ENCODE measurements around the gene FAM181A. TPM values are rescaled to one million over a fixed set of nuclear protein-coding genes. Genes with fewer than 3 reads are reported as not detected.
A peak's percentile ranks its signal among the peaks of the same experiment; 100 is the strongest.

Gene FAM181A
- total RNA-seq, 2 experiments from 2014 or later, result not detected

DNA sequence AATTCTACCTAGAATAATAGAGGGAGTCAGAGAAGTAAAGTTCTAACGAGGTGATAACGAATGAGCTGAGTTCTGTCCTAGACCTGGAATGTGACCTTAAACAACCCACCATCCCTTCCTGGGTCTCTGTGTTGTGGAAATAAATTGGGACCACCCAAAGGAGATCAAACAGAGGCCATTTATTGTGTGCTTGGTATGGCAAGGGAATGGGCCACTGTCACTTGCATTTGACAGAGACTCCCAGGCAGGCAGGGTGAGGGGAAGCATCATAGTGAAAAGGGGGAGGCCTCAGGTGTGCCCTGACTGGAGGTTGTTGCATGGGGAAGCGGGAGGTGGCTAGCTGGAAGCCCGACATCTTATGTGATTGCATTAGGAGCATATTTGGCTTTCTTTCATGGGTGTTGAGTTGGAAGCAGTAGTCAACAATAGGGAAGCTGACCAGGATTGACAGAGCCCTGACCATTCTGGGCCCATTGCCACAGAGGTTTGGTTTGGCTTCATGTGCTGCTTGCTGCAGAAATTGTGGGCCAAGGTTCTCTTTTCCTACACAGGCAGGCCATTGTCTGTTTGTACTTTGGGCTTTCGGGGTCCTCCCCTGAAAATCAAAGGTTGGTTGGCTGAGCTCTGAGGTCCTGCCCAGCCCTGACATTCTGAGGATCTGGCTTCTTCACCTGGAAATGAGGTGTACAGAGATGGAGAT lies 17.6 kb upstream of the FAM181A start:
- Mint-ChIP-seq H3K27ac (no peak overlapping the region), H3K9me3 (peaks cover 3% of the 10 kb centered on the region), H3K27me3 (no peaks in the 10 kb centered on the region), H3K4me1 (ENCODE audit: low read depth) (peaks cover 3% of the 10 kb centered on the region), H3K4me3 (no peak overlapping the region), H3K36me3 (ENCODE audit: low read depth) (no peaks in the 10 kb centered on the region)
- TF ChIP-seq, protein P1, sequence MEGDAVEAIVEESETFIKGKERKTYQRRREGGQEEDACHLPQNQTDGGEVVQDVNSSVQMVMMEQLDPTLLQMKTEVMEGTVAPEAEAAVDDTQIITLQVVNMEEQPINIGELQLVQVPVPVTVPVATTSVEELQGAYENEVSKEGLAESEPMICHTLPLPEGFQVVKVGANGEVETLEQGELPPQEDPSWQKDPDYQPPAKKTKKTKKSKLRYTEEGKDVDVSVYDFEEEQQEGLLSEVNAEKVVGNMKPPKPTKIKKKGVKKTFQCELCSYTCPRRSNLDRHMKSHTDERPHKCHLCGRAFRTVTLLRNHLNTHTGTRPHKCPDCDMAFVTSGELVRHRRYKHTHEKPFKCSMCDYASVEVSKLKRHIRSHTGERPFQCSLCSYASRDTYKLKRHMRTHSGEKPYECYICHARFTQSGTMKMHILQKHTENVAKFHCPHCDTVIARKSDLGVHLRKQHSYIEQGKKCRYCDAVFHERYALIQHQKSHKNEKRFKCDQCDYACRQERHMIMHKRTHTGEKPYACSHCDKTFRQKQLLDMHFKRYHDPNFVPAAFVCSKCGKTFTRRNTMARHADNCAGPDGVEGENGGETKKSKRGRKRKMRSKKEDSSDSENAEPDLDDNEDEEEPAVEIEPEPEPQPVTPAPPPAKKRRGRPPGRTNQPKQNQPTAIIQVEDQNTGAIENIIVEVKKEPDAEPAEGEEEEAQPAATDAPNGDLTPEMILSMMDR (IDR thresholded peaks at IDR 0.05), result no peak
- intact Hi-C loops (cut with micrococcal nuclease), result no loop called here
- no peak for DNase-seq
- ChIA-PET POLR2A (no interaction called here), CTCF (interaction anchor here (0.8 to 2.3 kb wide), 5 partner anchors 26 to 255 kb away, joined by 3 to 5 read pairs (median 4); no protein-coding TSS in a partner anchor)
- ATAC-seq, result no peak

DNA sequence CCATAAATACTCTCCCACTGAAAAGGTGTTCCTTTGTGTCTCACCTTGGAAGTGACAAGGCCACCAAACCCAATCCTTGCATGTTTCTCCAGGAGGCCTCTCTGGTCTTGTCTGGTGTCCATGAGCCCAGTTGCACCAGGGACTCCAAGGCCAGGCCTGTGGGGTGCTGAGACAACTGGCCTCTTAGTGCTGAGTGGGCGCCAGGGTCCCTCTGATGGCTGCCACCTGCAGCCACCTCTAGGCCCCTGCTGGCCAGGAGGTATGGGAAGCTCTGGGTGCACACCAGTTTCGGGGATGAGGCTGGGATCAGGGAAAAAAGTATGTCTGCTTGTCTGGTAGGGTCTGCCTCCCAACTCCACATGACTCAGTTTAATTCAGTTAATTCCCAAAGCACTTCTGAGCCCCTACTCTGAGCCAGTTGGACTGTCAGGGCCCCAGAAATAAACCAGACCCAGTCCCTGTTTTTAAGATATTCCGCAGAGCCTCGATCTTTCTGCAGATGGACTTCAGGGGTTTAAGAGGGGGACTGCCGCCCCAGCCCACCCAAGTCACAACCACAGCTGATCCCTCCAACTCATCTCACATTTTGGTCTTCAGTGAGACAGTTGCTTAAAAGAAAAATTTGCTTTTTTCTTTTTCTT lies 15.0 kb upstream of the FAM181A start:
- peaks cover 3% of the 10 kb centered on the region for H3K9me3 Mint-ChIP-seq
- H3K4me1 Mint-ChIP-seq (ENCODE audit: low read depth), result peaks cover 3% of the 10 kb centered on the region
- no peak overlapping the region for H3K27ac Mint-ChIP-seq
- intact Hi-C loops (cut with micrococcal nuclease), result no loop called here
- CTCF ChIA-PET, result interaction anchor here (0.9 kb wide), 1 partner anchor 27 kb away, joined by 3 read pairs; no protein-coding TSS in a partner anchor
- DNase-seq, result no peak
- POLR2A ChIA-PET, result no interaction called here
- H3K36me3 Mint-ChIP-seq (ENCODE audit: low read depth), result no peaks in the 10 kb centered on the region
- no peak for ATAC-seq
- TF ChIP-seq, protein P1 (IDR thresholded peaks at IDR 0.05), result no peak
- no peak overlapping the region for H3K4me3 Mint-ChIP-seq
- H3K27me3 Mint-ChIP-seq, result peaks cover 2% of the 10 kb centered on the region

DNA sequence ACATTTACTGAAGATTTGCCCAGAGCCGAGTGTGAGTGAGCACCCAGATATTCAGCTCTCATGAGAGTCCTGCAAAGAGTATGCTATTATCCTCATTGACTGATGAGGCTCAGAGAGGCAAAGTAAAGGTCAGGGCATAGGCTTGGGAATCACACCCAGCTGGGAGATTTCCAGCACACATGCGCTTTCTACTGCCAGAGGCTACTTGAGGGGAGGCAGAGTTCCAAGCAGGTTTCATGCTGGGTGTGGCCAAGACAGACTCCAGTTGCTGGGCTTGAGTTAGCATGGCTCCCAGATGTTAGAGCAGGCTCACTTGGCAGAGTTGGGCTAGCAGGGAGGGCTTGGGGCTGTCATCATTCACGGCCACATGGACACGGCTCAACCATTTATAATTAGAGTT lies 14.4 kb upstream of the FAM181A start:
- CTCF ChIA-PET, result interaction anchor here (0.9 kb wide), 1 partner anchor 26 kb away, joined by 3 read pairs; no protein-coding TSS in a partner anchor
- POLR2A ChIA-PET, result no interaction called here
- intact Hi-C loops (cut with micrococcal nuclease), result no loop called here
- ATAC-seq (no peak), DNase-seq (no peak)
- Mint-ChIP-seq H3K9me3 (peaks cover 3% of the 10 kb centered on the region), H3K4me3 (no peak overlapping the region), H3K4me1 (ENCODE audit: low read depth) (peaks cover 3% of the 10 kb centered on the region), H3K27ac (no peak overlapping the region), H3K27me3 (peaks cover 2% of the 10 kb centered on the region), H3K36me3 (ENCODE audit: low read depth) (no peaks in the 10 kb centered on the region)
- TF ChIP-seq, protein P1 (IDR thresholded peaks at IDR 0.05), result no peak

DNA sequence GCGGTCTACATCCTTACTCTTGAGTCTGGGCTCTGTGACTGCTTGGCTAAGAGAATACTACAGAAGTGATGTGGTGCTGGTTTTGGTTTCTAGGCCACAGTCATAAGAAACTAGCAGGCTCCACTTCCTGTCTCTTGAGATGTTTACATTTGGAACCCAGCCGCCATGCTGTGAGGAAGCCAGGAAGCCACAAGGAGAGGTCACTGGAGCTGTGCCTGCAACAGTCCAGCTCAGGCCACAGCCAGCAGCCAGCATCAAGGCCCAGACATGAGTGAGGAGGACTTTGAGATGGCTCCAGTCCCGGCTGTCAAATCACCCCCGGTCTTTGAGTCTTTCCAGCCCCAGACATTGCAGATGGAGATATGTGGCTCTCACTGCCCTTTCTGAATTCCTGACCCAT lies 12.9 kb upstream of the FAM181A start:
- ATAC-seq (peak; percentile 69), DNase-seq (peak; percentile 28)
- intact Hi-C loops (cut with micrococcal nuclease), result no loop called here
- Mint-ChIP-seq H3K27ac (no peak overlapping the region), H3K27me3 (peaks cover 2% of the 10 kb centered on the region), H3K4me1 (ENCODE audit: low read depth) (peaks cover 3% of the 10 kb centered on the region), H3K36me3 (ENCODE audit: low read depth) (no peaks in the 10 kb centered on the region), H3K9me3 (peaks cover 3% of the 10 kb centered on the region), H3K4me3 (no peak overlapping the region)
- ChIA-PET CTCF (no interaction called here), POLR2A (no interaction called here)
- TF ChIP-seq, protein P1 (IDR thresholded peaks at IDR 0.05), result no peak

DNA sequence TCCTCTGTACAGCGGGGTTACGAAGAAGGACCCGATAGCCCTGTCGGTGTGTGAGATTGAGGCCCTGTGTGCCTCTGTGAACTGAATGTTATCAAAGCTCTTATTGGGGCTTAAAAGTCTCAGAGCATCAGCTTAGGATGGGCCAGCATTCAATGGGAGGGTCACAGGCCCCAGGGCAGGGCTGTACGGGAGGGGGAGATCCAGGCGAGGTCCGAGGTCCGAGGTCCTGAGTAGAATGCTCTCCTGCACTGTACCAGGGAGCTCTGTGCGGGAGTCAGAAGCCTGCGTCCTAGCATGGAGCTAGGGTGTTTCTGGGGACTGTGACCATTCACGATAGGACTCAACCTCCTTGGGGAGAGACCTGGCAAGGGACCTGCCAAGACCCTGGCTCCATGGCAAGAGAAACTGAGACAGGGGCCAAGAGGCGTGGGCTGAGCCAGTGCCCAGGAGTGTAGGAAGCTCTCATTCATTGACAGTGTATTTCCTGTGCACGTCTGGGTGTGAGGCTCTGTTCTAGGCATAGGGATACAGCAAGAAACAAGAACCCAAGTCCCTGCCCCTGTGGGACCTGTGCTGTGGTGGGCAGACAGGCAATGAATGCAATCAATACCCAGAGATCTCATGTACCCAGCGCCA lies 12.0 kb upstream of the FAM181A start:
- CTCF ChIA-PET, result interaction anchor here (0.6 kb wide), 1 partner anchor 87 kb away, joined by 3 read pairs; no protein-coding TSS in a partner anchor
- DNase-seq, result no peak
- no peak for ATAC-seq
- Mint-ChIP-seq H3K27me3 (peaks cover 2% of the 10 kb centered on the region), H3K9me3 (peaks cover 7% of the 10 kb centered on the region), H3K36me3 (ENCODE audit: low read depth) (no peaks in the 10 kb centered on the region), H3K27ac (no peak overlapping the region), H3K4me3 (no peak overlapping the region), H3K4me1 (ENCODE audit: low read depth) (peaks cover 3% of the 10 kb centered on the region)
- TF ChIP-seq, protein P1 (IDR thresholded peaks at IDR 0.05), result no peak
- POLR2A ChIA-PET, result no interaction called here
- intact Hi-C loops (cut with micrococcal nuclease), result no loop called here

Measured in activated CD8-positive, alpha-beta T cell treated with anti-CD3 and anti-CD28 coated beads for 36 hours (primary cell).